SK-N-SH (cell line): Measurements from ENCODE around the gene ARID1B.

Experiments used
- EZH2phosphoT487 ChIP-seq: fragments of 200-600 bp; sonication (generic); IDR thresholded peaks from 2 replicates; pipeline ENCODE4 v1.6.1; 2017; ENCODE audit warnings: low read depth, mixed run types, mild to moderate bottlenecking, antibody characterized with exemption, moderate library complexity, borderline replicate concordance
- GABPA ChIP-seq: IDR thresholded peaks from 2 replicates; pipeline ENCODE4 v1.4.0; 2012; ENCODE audit warnings: low read depth, mild to moderate bottlenecking
- NRF1 ChIP-seq: IDR thresholded peaks from 2 replicates; pipeline ENCODE4 v1.6.1; 2012; ENCODE audit warnings: low read depth, mild to moderate bottlenecking, low read length
- TF ChIP-seq, protein P1 (sequence below): fragments of 200-600 bp; sonication (generic); IDR thresholded peaks from 2 replicates; pipeline ENCODE4 v1.6.1; 2017; ENCODE audit warnings: antibody characterized with exemption, mild to moderate bottlenecking, moderate library complexity

DNA sequence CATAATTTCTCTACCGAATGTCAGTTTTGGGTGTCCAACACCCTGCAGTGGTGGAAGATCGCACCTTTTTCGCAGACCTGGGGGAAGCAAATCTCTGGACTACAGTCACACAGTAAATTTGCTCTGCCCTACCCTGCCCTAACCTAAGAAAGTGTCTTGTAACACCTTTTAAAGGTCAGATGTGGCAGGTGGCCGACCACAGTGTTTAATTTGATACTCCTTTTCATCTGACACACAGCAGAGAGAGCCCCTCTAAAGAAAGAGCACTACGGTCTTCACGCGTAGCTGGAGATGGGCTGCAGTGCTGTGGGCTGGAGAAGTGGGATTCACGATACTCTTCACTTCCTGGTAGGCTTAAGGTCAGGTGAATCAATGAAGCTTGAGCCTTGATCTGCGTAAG is 436.2 kb downstream of the ARID1B start:
- TF ChIP-seq, protein P1, sequence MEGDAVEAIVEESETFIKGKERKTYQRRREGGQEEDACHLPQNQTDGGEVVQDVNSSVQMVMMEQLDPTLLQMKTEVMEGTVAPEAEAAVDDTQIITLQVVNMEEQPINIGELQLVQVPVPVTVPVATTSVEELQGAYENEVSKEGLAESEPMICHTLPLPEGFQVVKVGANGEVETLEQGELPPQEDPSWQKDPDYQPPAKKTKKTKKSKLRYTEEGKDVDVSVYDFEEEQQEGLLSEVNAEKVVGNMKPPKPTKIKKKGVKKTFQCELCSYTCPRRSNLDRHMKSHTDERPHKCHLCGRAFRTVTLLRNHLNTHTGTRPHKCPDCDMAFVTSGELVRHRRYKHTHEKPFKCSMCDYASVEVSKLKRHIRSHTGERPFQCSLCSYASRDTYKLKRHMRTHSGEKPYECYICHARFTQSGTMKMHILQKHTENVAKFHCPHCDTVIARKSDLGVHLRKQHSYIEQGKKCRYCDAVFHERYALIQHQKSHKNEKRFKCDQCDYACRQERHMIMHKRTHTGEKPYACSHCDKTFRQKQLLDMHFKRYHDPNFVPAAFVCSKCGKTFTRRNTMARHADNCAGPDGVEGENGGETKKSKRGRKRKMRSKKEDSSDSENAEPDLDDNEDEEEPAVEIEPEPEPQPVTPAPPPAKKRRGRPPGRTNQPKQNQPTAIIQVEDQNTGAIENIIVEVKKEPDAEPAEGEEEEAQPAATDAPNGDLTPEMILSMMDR = no peak
- TF ChIP-seq EZH2phosphoT487 = no peak
- no peak for TF ChIP-seq GABPA
- TF ChIP-seq NRF1 = no peak
